Adipocyte (in vitro differentiated cells): Measurements from ENCODE around the gene TNXB.
"Not testable (repeated sequence)": the region's sequence is repeated elsewhere in the genome, so short reads cannot be mapped to it uniquely, and the experiment has no call there.

Experiments
- DNase-seq: peaks from one replicate; pipeline ENCODE4 v3.0.0-alpha.2; 2015; ENCODE audit warnings: low read depth
- H3K27me3 ChIP-seq: replicated peaks from 2 replicates; pipeline ENCODE4 v1.7.0; 2013; ENCODE audit warnings: mild to moderate bottlenecking, low read length, moderate library complexity; ENCODE audit not compliant: control insufficient read depth, insufficient read depth
- H3K36me3 ChIP-seq: 2 replicates; pipeline ENCODE4 v1.7.0; 2013; ENCODE audit warnings: low read length, mild to moderate bottlenecking, moderate library complexity; ENCODE audit not compliant: control insufficient read depth, insufficient read depth, severe bottlenecking
- H3K4me1 ChIP-seq: 2 replicates; pipeline ENCODE4 v1.7.0; 2013; ENCODE audit warnings: mild to moderate bottlenecking, low read length, moderate library complexity; ENCODE audit not compliant: control insufficient read depth, insufficient read depth
- H3K4me3 ChIP-seq: 2 replicates; pipeline ENCODE4 v1.7.0; 2013; ENCODE audit warnings: mild to moderate bottlenecking, low read length, moderate library complexity
- H3K9ac ChIP-seq: 2 replicates; pipeline ENCODE4 v1.7.0; 2013; ENCODE audit warnings: mild to moderate bottlenecking, low read length, moderate library complexity
- H3K9me3 ChIP-seq: 2 replicates; pipeline ENCODE4 v1.7.0; 2013; ENCODE audit warnings: mild to moderate bottlenecking, low read length, moderate library complexity; ENCODE audit not compliant: control insufficient read depth

TNXB gene

DNA sequence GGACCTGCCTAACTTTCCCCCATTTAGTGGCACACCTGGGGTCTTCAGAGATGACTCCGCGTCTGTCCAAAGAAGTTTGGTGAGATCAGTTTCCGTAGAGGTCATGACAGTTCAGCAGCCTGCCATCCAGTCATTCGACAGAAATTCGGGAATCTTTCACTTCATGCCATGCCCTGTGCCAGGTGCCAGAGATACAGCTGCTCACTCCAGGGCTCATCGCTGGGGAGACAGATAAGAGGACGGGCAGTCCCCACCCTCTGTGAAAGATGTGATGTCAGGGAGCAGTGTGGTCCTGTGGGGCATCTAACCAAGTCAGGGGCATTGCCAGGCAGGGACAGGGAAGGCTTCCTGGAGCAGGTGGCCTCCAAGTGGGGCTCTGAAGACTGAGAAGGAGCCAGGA, 105.8 kb downstream of the TNXB start:
- not testable (repeated sequence) for H3K9ac ChIP-seq, H3K36me3 ChIP-seq, DNase-seq, H3K4me3 ChIP-seq, H3K9me3 ChIP-seq, H3K27me3 ChIP-seq, H3K4me1 ChIP-seq

DNA sequence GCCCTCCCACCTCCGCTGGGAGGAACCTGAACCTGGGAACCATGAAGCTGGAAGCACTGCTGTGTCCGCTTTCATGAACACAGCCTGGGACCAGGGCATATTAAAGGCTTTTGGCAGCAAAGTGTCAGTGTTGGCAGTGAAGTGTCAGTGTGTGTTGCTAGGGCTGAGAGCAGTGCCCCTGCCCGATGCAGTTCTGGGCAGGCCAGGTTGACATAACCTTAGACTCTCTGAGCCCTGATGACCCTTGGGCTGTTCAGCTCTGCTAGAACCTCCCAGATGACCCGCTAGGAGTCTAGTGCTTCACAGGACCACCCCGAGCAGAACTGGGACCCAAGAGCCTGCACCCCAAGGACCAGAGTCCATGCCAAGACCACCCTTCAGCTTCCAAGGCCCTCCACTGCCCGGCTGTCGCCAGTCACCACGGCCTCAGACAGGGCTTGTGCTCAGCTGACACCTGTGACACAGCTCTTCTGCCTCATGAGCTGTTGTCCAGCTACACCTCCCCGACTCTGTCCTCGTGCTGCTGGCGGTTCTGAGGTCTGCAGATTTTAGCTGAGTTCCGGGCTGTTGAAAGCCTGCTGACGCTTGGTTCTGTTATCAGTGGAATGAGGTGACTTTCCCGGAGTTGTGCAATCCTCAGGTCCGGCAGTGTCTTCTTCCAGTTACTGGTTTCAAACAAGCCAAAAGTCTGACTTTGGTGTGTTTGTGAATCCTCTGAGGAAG, 106.4 kb downstream of the TNXB start:
- H3K9me3 ChIP-seq, H3K4me3 ChIP-seq, H3K9ac ChIP-seq, H3K36me3 ChIP-seq, H3K27me3 ChIP-seq, DNase-seq, H3K4me1 ChIP-seq: not testable (repeated sequence)

DNA sequence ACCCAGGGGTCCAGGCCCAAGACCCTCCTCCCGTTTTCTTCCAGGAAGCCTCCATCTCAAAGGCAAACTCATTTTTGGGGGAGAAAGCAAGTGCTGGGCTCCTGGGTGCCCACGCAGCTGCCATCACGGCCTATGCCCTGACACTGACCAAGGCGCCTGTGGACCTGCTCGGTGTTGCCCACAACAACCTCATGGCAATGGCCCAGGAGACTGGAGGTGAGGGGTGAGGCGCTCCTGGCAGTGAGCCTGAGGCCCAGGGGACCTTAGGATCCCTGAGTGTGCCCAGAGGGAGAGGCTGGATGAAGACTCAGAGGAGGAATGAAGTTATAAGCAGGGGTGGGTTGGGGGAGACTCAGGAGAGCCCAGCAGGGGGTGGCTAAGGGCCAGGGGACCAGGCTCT, 112.8 kb downstream of the TNXB start:
- H3K9me3 ChIP-seq, DNase-seq, H3K27me3 ChIP-seq, H3K36me3 ChIP-seq, H3K9ac ChIP-seq, H3K4me1 ChIP-seq, H3K4me3 ChIP-seq: not testable (repeated sequence)

GRCh38 chr6:31994421-31994820, 114.7 kb downstream of the TNXB start:
- not testable (repeated sequence) for H3K4me3 ChIP-seq, H3K36me3 ChIP-seq, H3K27me3 ChIP-seq, H3K9ac ChIP-seq, DNase-seq, H3K4me1 ChIP-seq, H3K9me3 ChIP-seq
